OCI-LY3 (cell line): ENCODE data around the gene ADARB1.

ENCODE experiments used
- EZH2phosphoT487 ChIP-seq: fragments of 200-600 bp; shearing (Covaris generic); IDR thresholded peaks from 2 replicates; pipeline ENCODE4 v1.6.1; 2018; ENCODE audit warnings: antibody characterized with exemption, mixed run types, low read depth
- TF ChIP-seq, protein P1 (sequence below): fragments of 200-600, 300-600 bp; sonication (generic); IDR thresholded peaks from 2 replicates; pipeline ENCODE4 v1.5.1; 2014; ENCODE audit warnings: antibody characterized with exemption, low read length, low read depth

DNA sequence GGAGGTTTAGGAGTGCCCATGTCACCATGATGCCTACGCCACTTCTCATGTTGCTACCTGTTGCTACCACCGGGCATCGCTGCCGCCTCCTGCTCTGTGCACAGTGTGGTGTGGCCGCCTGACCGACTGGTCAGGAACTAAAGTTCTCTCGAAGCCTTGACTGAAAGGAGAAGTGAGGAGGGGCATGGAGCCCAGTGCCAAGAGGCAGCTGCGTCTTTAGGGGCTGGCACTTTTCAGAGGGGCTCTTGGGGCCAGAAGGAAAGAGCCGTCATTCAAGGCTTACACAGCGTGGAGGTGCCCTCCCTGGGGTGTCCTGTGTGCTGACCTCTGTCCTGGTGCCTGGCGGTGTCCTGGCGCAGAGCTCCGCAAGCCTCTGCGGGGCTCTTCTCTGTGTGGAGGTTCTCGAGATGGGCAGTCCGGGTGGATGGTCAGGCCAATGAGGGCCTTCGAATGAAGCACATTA is 57.2 kb downstream of the ADARB1 start:
- TF ChIP-seq, protein P1, sequence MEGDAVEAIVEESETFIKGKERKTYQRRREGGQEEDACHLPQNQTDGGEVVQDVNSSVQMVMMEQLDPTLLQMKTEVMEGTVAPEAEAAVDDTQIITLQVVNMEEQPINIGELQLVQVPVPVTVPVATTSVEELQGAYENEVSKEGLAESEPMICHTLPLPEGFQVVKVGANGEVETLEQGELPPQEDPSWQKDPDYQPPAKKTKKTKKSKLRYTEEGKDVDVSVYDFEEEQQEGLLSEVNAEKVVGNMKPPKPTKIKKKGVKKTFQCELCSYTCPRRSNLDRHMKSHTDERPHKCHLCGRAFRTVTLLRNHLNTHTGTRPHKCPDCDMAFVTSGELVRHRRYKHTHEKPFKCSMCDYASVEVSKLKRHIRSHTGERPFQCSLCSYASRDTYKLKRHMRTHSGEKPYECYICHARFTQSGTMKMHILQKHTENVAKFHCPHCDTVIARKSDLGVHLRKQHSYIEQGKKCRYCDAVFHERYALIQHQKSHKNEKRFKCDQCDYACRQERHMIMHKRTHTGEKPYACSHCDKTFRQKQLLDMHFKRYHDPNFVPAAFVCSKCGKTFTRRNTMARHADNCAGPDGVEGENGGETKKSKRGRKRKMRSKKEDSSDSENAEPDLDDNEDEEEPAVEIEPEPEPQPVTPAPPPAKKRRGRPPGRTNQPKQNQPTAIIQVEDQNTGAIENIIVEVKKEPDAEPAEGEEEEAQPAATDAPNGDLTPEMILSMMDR = no peak
- TF ChIP-seq EZH2phosphoT487 = no peak
